HepG2 (cell line): Measurements from ENCODE around the gene KDM7A. TPM values are rescaled to one million over a fixed set of nuclear protein-coding genes. Genes with fewer than 3 reads are reported as not detected.

Experiments used
- ATAC-seq: fragments of 200-7000 bp; cut with Tn5 transposase; 3 replicates; pipeline ENCODE4 v1.9.1; 2020; ENCODE audit warnings: mild to moderate bottlenecking, moderate library complexity
- BruUV-seq: library from RNA; stranded (reverse); fragments of 400-500 nt; replicated peaks from 2 replicates; lab custom pipeline; 2021; lab: Mats Ljungman, UMichigan
- CTCF ChIA-PET: fragments of 300-600 bp; formaldehyde crosslinking; extraction: SDS; loops from one replicate; lab custom pipeline; 2021; ENCODE audit warnings: low total read pairs, inconsistent platforms, low intra/inter-chr PET ratio; lab: Yijun Ruan, JAX
- POLR2A ChIA-PET: fragments of 350-600 bp; sonication (Branson Sonifier 250); formaldehyde crosslinking; loops from one replicate; lab custom pipeline; 2020; ENCODE audit warnings: antibody characterized with exemption, inconsistent platforms; lab: Yijun Ruan, JAX
- DNase-seq: peaks from one replicate; pipeline ENCODE4 v3.0.0-alpha.2; 2015; ENCODE audit warnings: low spot score
- FAIRE-seq: peaks from 3 replicates; lab custom pipeline; 2011; peaks lifted over from hg19 to GRCh38; lab: Jason Lieb, UNC
- H2AFZ ChIP-seq: one replicate; pipeline ENCODE4 v1.6.1; 2011; ENCODE audit warnings: low read length, inconsistent platforms
- H3K27ac ChIP-seq: fragments of 300-600 bp; 3 replicates; pipeline ENCODE4 v1.8.0; 2011; ENCODE audit warnings: mixed run types, mild to moderate bottlenecking, mixed read lengths, low read length, inconsistent platforms; ENCODE audit not compliant: insufficient read depth; ENCODE audit errors: extremely low read length
- H3K27me3 ChIP-seq, 2 experiments: fragments of 200-600 bp in 1 of 2; 2 replicates in 1 of 2; 3 replicates in 1 of 2; pipeline versions ENCODE4 v1.6.0 to v1.8.0; 2011; ENCODE audit warnings: low read length in 2 of 2, mild to moderate bottlenecking in 2 of 2, moderate library complexity in 2 of 2, inconsistent platforms in 1 of 2; ENCODE audit not compliant: insufficient read depth in 2 of 2, control insufficient read depth in 1 of 2
- H3K36me3 ChIP-seq, 2 experiments: fragments of 200-600 bp in 1 of 2; replicated peaks in 1 of 2; 2 replicates in 1 of 2; 3 replicates in 1 of 2; pipeline versions ENCODE4 v1.5.1 to v1.8.0; 2011; ENCODE audit warnings: low read length in 2 of 2, inconsistent platforms in 1 of 2; ENCODE audit not compliant: insufficient read depth in 2 of 2, control insufficient read depth in 1 of 2
- H3K4me1 ChIP-seq: 2 replicates; pipeline ENCODE4 v1.5.1; 2012; ENCODE audit warnings: low read length, inconsistent platforms; ENCODE audit not compliant: insufficient read depth
- H3K4me2 ChIP-seq: 2 replicates; pipeline ENCODE4 v1.6.0; 2011; ENCODE audit warnings: low read depth, low read length, inconsistent platforms
- H3K4me3 ChIP-seq, 3 experiments: fragments of 200-600 bp in 1 of 3; sonication (generic), shearing (Covaris generic) in 1 of 3; replicated peaks in 1 of 3; 2 replicates each; pipeline ENCODE4 v1.5.1; 2011 to 2016; ENCODE audit warnings: low read length in 3 of 3, inconsistent platforms in 2 of 3, low read depth in 2 of 3, mild to moderate bottlenecking in 2 of 3, control low read depth in 1 of 3, mixed read lengths in 1 of 3; ENCODE audit not compliant: insufficient read depth in 1 of 3
- H3K79me2 ChIP-seq: one replicate; pipeline ENCODE4 v1.6.1; 2011; ENCODE audit warnings: low read length, inconsistent platforms; ENCODE audit not compliant: insufficient read depth
- H3K9ac ChIP-seq: 2 replicates; pipeline ENCODE4 v1.6.0; 2011; ENCODE audit warnings: mild to moderate bottlenecking, low read depth, low read length, inconsistent platforms; ENCODE audit not compliant: insufficient read depth
- H3K9me3 ChIP-seq: 2 replicates; pipeline ENCODE4 v1.5.1; 2012; ENCODE audit warnings: mild to moderate bottlenecking, low read length
- H4K20me1 ChIP-seq: 2 replicates; pipeline ENCODE4 v1.6.0; 2011; ENCODE audit warnings: inconsistent platforms, mild to moderate bottlenecking, low read length, moderate library complexity; ENCODE audit not compliant: insufficient read depth
- FOXM1 ChIP-seq: sonication (generic); formaldehyde crosslinking; IDR thresholded peaks from 2 replicates; pipeline ENCODE4 v1.5.0; 2020; ENCODE audit warnings: missing genetic modification reagents
- MLX ChIP-seq: IDR thresholded peaks from 2 replicates; pipeline ENCODE4 v1.6.1; 2016
- PAWR ChIP-seq: sonication (generic); formaldehyde crosslinking; IDR thresholded peaks from 2 replicates; pipeline ENCODE4 v1.4.0; 2020; ENCODE audit warnings: missing genetic modification reagents, mild to moderate bottlenecking, borderline replicate concordance
- RBFOX2 ChIP-seq: fragments of 200-400 bp; formaldehyde crosslinking; IDR thresholded peaks from 2 replicates; pipeline ENCODE4 v1.6.1; 2017; ENCODE audit warnings: low read depth, mild to moderate bottlenecking, low read length
- TMF1 ChIP-seq: sonication (generic); formaldehyde crosslinking; IDR thresholded peaks from 2 replicates; pipeline ENCODE4 v1.8.1; 2022; ENCODE audit warnings: low read depth, missing genetic modification reagents
- UBTF ChIP-seq: sonication (generic); formaldehyde crosslinking; IDR thresholded peaks from 2 replicates; pipeline ENCODE4 v1.4.0; 2020; ENCODE audit warnings: mild to moderate bottlenecking, missing genetic modification reagents
- ZC3H4 ChIP-seq: sonication (generic); formaldehyde crosslinking; IDR thresholded peaks from 2 replicates; pipeline ENCODE4 v1.4.0; 2020; ENCODE audit warnings: missing genetic modification reagents, borderline replicate concordance
- ZNF225 ChIP-seq: sonication (generic); formaldehyde crosslinking; IDR thresholded peaks from 2 replicates; pipeline ENCODE4 v1.4.0; 2020; ENCODE audit warnings: mild to moderate bottlenecking, missing genetic modification reagents
- ZNF670 ChIP-seq: sonication (generic); formaldehyde crosslinking; IDR thresholded peaks from 2 replicates; pipeline ENCODE4 v1.8.0; 2022; ENCODE audit warnings: mild to moderate bottlenecking, missing genetic modification reagents, borderline replicate concordance
- WGBS: methylation state at CpG from one replicate; pipeline ENCODE4 v1.1.6; 2017; ENCODE audit warnings: low lambda C conversion rate; 5-methylcytosine and 5-hydroxymethylcytosine counted together
- in situ Hi-C: cut with HindIII; loops from 2 replicates; pipeline ENCODE4 v1.10.0; 2017; ENCODE audit warnings: low pct_unique_long_range_greater_than_20kb; ENCODE audit not compliant: extremely low pct_ligation_motif_present
- intact Hi-C: fragments of 100-400 bp; cut with micrococcal nuclease; formaldehyde crosslinking; loops from one replicate; pipeline ENCODE4 v1.10.0; 2022; ENCODE audit not compliant: unreplicated experiment
- polyA plus RNA-seq, 8 experiments: library from polyadenylated mRNA; depleted of rRNA in 3 of 8; stranded (reverse) in 7 of 8; unstranded in 1 of 8; fragments of >200 nt; fragmentation: Illumina TruSeq in 4 of 8; extraction: Trizol in 4 of 8; gene quantifications; 2 replicates each; pipeline versions ENCODE4 v1.2.1 to v1.2.3, GENCODE V29; 2011 to 2016; ENCODE audit warnings: low read depth in 4 of 8, missing spikeins in 1 of 8, mixed read lengths in 1 of 8; ENCODE audit not compliant: insufficient read depth in 1 of 8
- total RNA-seq, 5 experiments: library from RNA; depleted of rRNA; stranded (reverse); fragments of >200 nt; fragmentation: Illumina TruSeq; extraction: Trizol; gene quantifications; 2 replicates each; pipeline ENCODE4 v1.2.3, GENCODE V29; 2016; ENCODE audit warnings: low read depth in 1 of 5

The KDM7A gene
- total and polyA plus RNA-seq, 2 of the 13 experiments (the other 11 are each of a cell fraction or from before 2014, with no cell fraction given): 10.8 to 16.8 TPM

GRCh38 chr7:140176122-140176701 is 571 bp downstream of the KDM7A start:
- Histone ChIP-seq H3K4me3 (peak overlapping the region; percentile 80 to 93 (median 92)), H2AFZ (no peak overlapping the region), H3K4me1 (peaks cover 52% of the 10 kb centered on the region), H3K9me3 (peaks cover 6% of the 10 kb centered on the region; the same call in 1 of the 2 replicates), H3K9ac (peak overlapping the region; percentile 92), H3K27ac (peak overlapping the region; percentile 81), H3K79me2 (peaks cover 60% of the 10 kb centered on the region), H3K4me2 (peak overlapping the region; percentile 73), H4K20me1 (peaks cover 35% of the 10 kb centered on the region), H3K36me3 (peaks cover 0 to 6% of the 10 kb centered on the region in 2 experiments; a peak in 1 of 5 replicates), H3K27me3 (no peaks in the 10 kb centered on the region)
- no peak for ATAC-seq
- DNase-seq: no peak
- BruUV-seq: no TSS peak
- FAIRE-seq: no peak
- ChIA-PET POLR2A (interaction anchor here (1.0 to 4.1 kb wide), 9 partner anchors 8 to 127 kb away, joined by 3 to 128 read pairs (median 4); no protein-coding TSS in a partner anchor), CTCF (interaction anchor here (1.8 to 2.5 kb wide), 2 partner anchors 128 to 150 kb away, joined by 8 to 29 read pairs; no protein-coding TSS in a partner anchor)
- intact Hi-C loops (no loop called here), in situ Hi-C loops (loop anchor here (5.0 to 10.0 kb wide), 2 partner anchors 56 to 129 kb away; no protein-coding TSS in a partner anchor)
- no peak for TF ChIP-seq FOXM1 (CRISPR knock-in tag)
- no peak for TF ChIP-seq MLX (CRISPR knock-in tag)
- TF ChIP-seq UBTF: 0 out of 2 replicates have a peak, but pooled peaks have one; percentile 6
- 0 out of 2 replicates have a peak, but pooled peaks have one; percentile 30 for TF ChIP-seq ZNF225 (CRISPR knock-in tag)
- TF ChIP-seq RBFOX2: peak; percentile 85
- no peak for TF ChIP-seq PAWR (CRISPR knock-in tag)
- TF ChIP-seq ZNF670 (CRISPR knock-in tag): no peak
- no peak for TF ChIP-seq TMF1
- TF ChIP-seq ZC3H4 (CRISPR knock-in tag): 0 out of 2 replicates have a peak, but pooled peaks have one; percentile 58
- 0% methylated on average over 1 of the region's 95 CpGs for WGBS
